ENCODE data around the gene PPP1R17.

The PPP1R17 gene

GRCh38 chr7:31702354-31702753 is 15.3 kb downstream of the PPP1R17 start:
- no peak for DNase-seq

GRCh38 chr7:31705377-31705776 is 18.4 kb downstream of the PPP1R17 start:
- DNase-seq = no peak

GRCh38 chr7:31707089-31707488 is 20.1 kb downstream of the PPP1R17 start:
- no peak for DNase-seq

GRCh38 chr7:31710171-31710570 is 23.2 kb downstream of the PPP1R17 start:
- no peak for DNase-seq

- no peak for DNase-seq
These were observed 29.3 kb downstream of the PPP1R17 start for GRCh38 chr7:31716355-31716754.

- DNase-seq = no peak
These were observed 33.4 kb downstream of the PPP1R17 start for GRCh38 chr7:31720366-31720765.

GRCh38 chr7:31724696-31725095 is 37.7 kb downstream of the PPP1R17 start:
- no peak for DNase-seq

GRCh38 chr7:31729195-31729804 is 42.3 kb downstream of the PPP1R17 start:
- no peak for DNase-seq

- no peak for DNase-seq
These were observed 47.4 kb downstream of the PPP1R17 start for GRCh38 chr7:31734456-31734855.

GRCh38 chr7:31735991-31736982 is 49.3 kb downstream of the PPP1R17 start:
- DNase-seq = peak; percentile 32

GRCh38 chr7:31741852-31742251 is 54.8 kb downstream of the PPP1R17 start:
- DNase-seq = no peak

GRCh38 chr7:31744294-31744874 is 57.4 kb downstream of the PPP1R17 start:
- peak; percentile 46 for DNase-seq

GRCh38 chr7:31747553-31747952 is 60.5 kb downstream of the PPP1R17 start:
- DNase-seq = no peak

- no peak for DNase-seq
These were observed 61.1 kb downstream of the PPP1R17 start for GRCh38 chr7:31748084-31748483.

- DNase-seq = no peak
These were observed 64.7 kb downstream of the PPP1R17 start for GRCh38 chr7:31751726-31752125.
